Trophoblast cell (in vitro differentiated cells and primary cell): ENCODE data around the gene HOXA7.

Experiments used
- DNase-seq, 2 donors: peaks; one replicate each; pipeline ENCODE4 v3.0.0-alpha.2; 2016
- H2AFZ ChIP-seq: 2 replicates; pipeline ENCODE4 v1.6.1; 2013; ENCODE audit warnings: low read length, moderate library complexity, mild to moderate bottlenecking; ENCODE audit not compliant: insufficient read depth, poor library complexity
- H2AK5ac ChIP-seq: 2 replicates; pipeline ENCODE4 v1.6.1; 2013; ENCODE audit warnings: mild to moderate bottlenecking, low read length
- H2BK120ac ChIP-seq: 2 replicates; pipeline ENCODE4 v1.6.1; 2013; ENCODE audit warnings: low read length, mild to moderate bottlenecking, moderate library complexity; ENCODE audit not compliant: insufficient read depth, poor library complexity
- H2BK12ac ChIP-seq: 2 replicates; pipeline ENCODE4 v1.6.1; 2013; ENCODE audit warnings: mild to moderate bottlenecking, low read length, moderate library complexity
- H2BK5ac ChIP-seq: 2 replicates; pipeline ENCODE4 v1.6.1; 2013; ENCODE audit warnings: low read length, low read depth, moderate library complexity, mild to moderate bottlenecking; ENCODE audit not compliant: poor library complexity
- H3K14ac ChIP-seq: 2 replicates; pipeline ENCODE4 v1.6.1; 2013; ENCODE audit warnings: mild to moderate bottlenecking, low read length
- H3K18ac ChIP-seq: 2 replicates; pipeline ENCODE4 v1.6.1; 2013; ENCODE audit warnings: mild to moderate bottlenecking, low read length
- H3K23ac ChIP-seq: 2 replicates; pipeline ENCODE4 v1.6.1; 2013; ENCODE audit warnings: low read length
- H3K27ac ChIP-seq: 2 replicates; pipeline ENCODE4 v1.5.1; 2013; ENCODE audit warnings: low read depth, mild to moderate bottlenecking, inconsistent platforms, low read length, moderate library complexity
- H3K27me3 ChIP-seq: 2 replicates; pipeline ENCODE4 v1.6.1; 2013; ENCODE audit warnings: inconsistent platforms, mild to moderate bottlenecking, low read length, moderate library complexity; ENCODE audit not compliant: insufficient read depth
- H3K36me3 ChIP-seq, 2 experiments: 1 replicate in 1 of 2; 2 replicates in 1 of 2; pipeline ENCODE4 v1.6.1; 2013; ENCODE audit warnings: low read length in 2 of 2, mild to moderate bottlenecking in 2 of 2, moderate library complexity in 1 of 2; ENCODE audit not compliant: insufficient read depth in 2 of 2, control insufficient read depth in 1 of 2
- H3K4ac ChIP-seq: 2 replicates; pipeline ENCODE4 v1.6.1; 2013; ENCODE audit warnings: low read depth, mild to moderate bottlenecking, low read length, moderate library complexity
- H3K4me1 ChIP-seq, 2 experiments: 1 replicate in 1 of 2; 2 replicates in 1 of 2; pipeline ENCODE4 v1.6.1; 2013; ENCODE audit warnings: low read length in 2 of 2, mild to moderate bottlenecking in 2 of 2, moderate library complexity in 1 of 2; ENCODE audit not compliant: insufficient read depth in 2 of 2, control insufficient read depth in 1 of 2
- H3K4me2 ChIP-seq: 2 replicates; pipeline ENCODE4 v1.6.1; 2013; ENCODE audit warnings: inconsistent platforms, mild to moderate bottlenecking, low read length, moderate library complexity
- H3K4me3 ChIP-seq: 2 replicates; pipeline ENCODE4 v1.5.1; 2013; ENCODE audit warnings: mild to moderate bottlenecking, low read depth, low read length, inconsistent platforms
- H3K79me1 ChIP-seq: one replicate; pipeline ENCODE4 v1.6.1; 2013; ENCODE audit warnings: low read length
- H3K79me2 ChIP-seq: 2 replicates; pipeline ENCODE4 v1.6.1; 2013; ENCODE audit warnings: low read length, mild to moderate bottlenecking; ENCODE audit not compliant: control insufficient read depth, insufficient read depth, poor library complexity
- H3K9ac ChIP-seq: 2 replicates; pipeline ENCODE4 v1.6.1; 2013; ENCODE audit warnings: mild to moderate bottlenecking, low read length
- H3K9me3 ChIP-seq: 2 replicates; pipeline ENCODE4 v1.6.1; 2013; ENCODE audit warnings: low read depth, mild to moderate bottlenecking, control low read depth, inconsistent platforms, low read length; ENCODE audit not compliant: insufficient read depth
- H4K12ac ChIP-seq: 2 replicates; pipeline ENCODE4 v1.6.1; 2013; ENCODE audit warnings: low read depth, mild to moderate bottlenecking, low read length, moderate library complexity
- H4K8ac ChIP-seq: 2 replicates; pipeline ENCODE4 v1.6.1; 2013; ENCODE audit warnings: low read depth, mild to moderate bottlenecking, low read length, moderate library complexity
- H4K91ac ChIP-seq: one replicate; pipeline ENCODE4 v1.6.1; 2013; ENCODE audit warnings: low read depth, mild to moderate bottlenecking, low read length, moderate library complexity
- WGBS: extraction: QIAGEN DNeasy Blood & Tissue Kit; methylation state at CpG from one replicate; pipeline ENCODE4 v1.1.7; 2013; ENCODE audit warnings: missing lambda C conversion rate; ENCODE audit not compliant: insufficient read length, insufficient coverage; ENCODE audit errors: extremely low coverage; 5-methylcytosine and 5-hydroxymethylcytosine counted together

The HOXA7 gene

GRCh38 chr7:27176524-27176845 is 20.0 kb upstream of the HOXA7 start:
- H3K4me3 ChIP-seq, result no peak overlapping the region
- H2BK5ac ChIP-seq, result no peak overlapping the region
- H3K4me1 ChIP-seq, result peaks cover 7 to 16% of the 10 kb centered on the region in 2 experiments
- no peaks in the 10 kb centered on the region for H3K36me3 ChIP-seq
- no peak overlapping the region for H4K91ac ChIP-seq
- no peak overlapping the region for H3K9ac ChIP-seq
- no peak overlapping the region for H4K8ac ChIP-seq
- WGBS, result no CpG with 5 or more reads among the region's 3 CpGs
- no peaks in the 10 kb centered on the region for H3K79me2 ChIP-seq
- H3K18ac ChIP-seq, result no peak overlapping the region
- H2AFZ ChIP-seq, result no peak overlapping the region
- no peak overlapping the region for H2AK5ac ChIP-seq
- peaks cover 88% of the 10 kb centered on the region for H3K27me3 ChIP-seq
- no peak overlapping the region for H3K14ac ChIP-seq
- no peak overlapping the region for H3K4me2 ChIP-seq
- H2BK12ac ChIP-seq, result no peak overlapping the region
- H3K27ac ChIP-seq, result no peak overlapping the region
- no peak overlapping the region for H3K4ac ChIP-seq
- no peaks in the 10 kb centered on the region for H3K79me1 ChIP-seq
- H4K12ac ChIP-seq, result no peak overlapping the region
- no peak for DNase-seq
- no peak overlapping the region for H3K23ac ChIP-seq
- H2BK120ac ChIP-seq, result no peak overlapping the region
- peaks cover 43% of the 10 kb centered on the region for H3K9me3 ChIP-seq

- Histone ChIP-seq H3K9ac (no peak overlapping the region), H2BK120ac (no peak overlapping the region), H3K4me1 (peaks cover 7 to 19% of the 10 kb centered on the region in 2 experiments), H2BK5ac (no peak overlapping the region), H2BK12ac (no peak overlapping the region), H3K27me3 (peaks cover 92% of the 10 kb centered on the region), H3K27ac (no peak overlapping the region), H4K91ac (no peak overlapping the region), H2AK5ac (no peak overlapping the region), H3K4me3 (no peak overlapping the region), H3K23ac (peak overlapping the region; percentile 41), H4K12ac (no peak overlapping the region), H3K79me2 (no peaks in the 10 kb centered on the region), H3K4me2 (no peak overlapping the region), H4K8ac (no peak overlapping the region), H3K18ac (no peak overlapping the region), H3K9me3 (peaks cover 45% of the 10 kb centered on the region), H3K14ac (no peak overlapping the region), H3K36me3 (no peaks in the 10 kb centered on the region), H3K79me1 (no peaks in the 10 kb centered on the region), H2AFZ (no peak overlapping the region), H3K4ac (no peak overlapping the region)
- DNase-seq, result no peak
- WGBS, result no CpG with 5 or more reads among the region's 40 CpGs
These were observed 19.4 kb upstream of the HOXA7 start for GRCh38 chr7:27175626-27176523.

DNA sequence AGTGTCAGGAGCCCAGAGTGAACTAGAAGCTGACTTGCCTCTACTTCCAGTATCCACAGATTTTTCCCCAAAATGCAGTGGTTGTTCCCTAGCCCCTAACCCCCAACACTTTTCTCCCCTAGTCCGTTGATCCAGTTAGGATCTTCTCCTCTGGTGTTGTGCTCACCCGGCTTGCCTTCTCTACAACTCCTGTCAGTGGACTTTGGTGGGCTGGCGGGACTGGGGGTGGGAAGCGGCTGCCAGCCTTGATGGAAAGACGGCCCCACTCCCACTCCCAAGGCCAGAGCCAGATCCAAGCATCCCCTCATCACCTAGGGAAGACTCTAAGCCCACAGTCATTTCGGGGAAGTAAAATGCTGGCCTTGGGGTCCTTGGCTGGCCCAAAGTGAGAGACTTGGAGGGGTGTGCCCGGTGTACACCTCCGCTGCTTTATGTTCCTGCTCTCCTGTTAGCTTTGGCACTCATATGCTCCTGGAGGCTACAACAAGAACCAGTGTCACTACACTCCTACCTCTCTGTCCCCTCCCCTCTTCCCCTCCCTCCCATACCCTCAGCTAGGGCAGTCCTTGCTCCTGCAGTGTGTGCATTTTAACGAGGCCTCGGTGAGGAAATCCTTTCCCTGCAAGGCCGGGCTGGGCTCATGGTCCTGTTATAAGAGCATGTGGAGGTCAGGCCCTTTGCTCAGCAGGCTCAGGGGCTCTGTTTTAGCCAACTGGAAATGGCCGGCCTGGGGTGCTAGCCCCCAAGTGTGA is 18.6 kb upstream of the HOXA7 start:
- H3K4ac ChIP-seq, result no peak overlapping the region
- no peak overlapping the region for H4K8ac ChIP-seq
- H3K4me1 ChIP-seq, result peaks cover 7 to 19% of the 10 kb centered on the region in 2 experiments
- H3K27ac ChIP-seq, result no peak overlapping the region
- H3K23ac ChIP-seq, result no peak overlapping the region
- no peak overlapping the region for H3K14ac ChIP-seq
- H2BK120ac ChIP-seq, result no peak overlapping the region
- peaks cover 88% of the 10 kb centered on the region for H3K27me3 ChIP-seq
- no peak overlapping the region for H3K4me3 ChIP-seq
- no peaks in the 10 kb centered on the region for H3K36me3 ChIP-seq
- no peak overlapping the region for H2AFZ ChIP-seq
- no peaks in the 10 kb centered on the region for H3K79me2 ChIP-seq
- H4K91ac ChIP-seq, result no peak overlapping the region
- no peak for DNase-seq
- no peaks in the 10 kb centered on the region for H3K79me1 ChIP-seq
- no peak overlapping the region for H2BK5ac ChIP-seq
- no peak overlapping the region for H3K18ac ChIP-seq
- H2BK12ac ChIP-seq, result no peak overlapping the region
- H3K9ac ChIP-seq, result no peak overlapping the region
- H4K12ac ChIP-seq, result no peak overlapping the region
- no CpG with 5 or more reads among the region's 12 CpGs for WGBS
- H3K4me2 ChIP-seq, result no peak overlapping the region
- H2AK5ac ChIP-seq, result no peak overlapping the region
- peaks cover 45% of the 10 kb centered on the region for H3K9me3 ChIP-seq

GRCh38 chr7:27173956-27174873 is 17.7 kb upstream of the HOXA7 start, which contains the start of gene HOXA10:
TSS of gene HOXA10 (minus strand) at chr7:27174320. CDS start at chr7:27174306, 14 bp downstream.
- peaks cover 86% of the 10 kb centered on the region for H3K27me3 ChIP-seq
- H3K4ac ChIP-seq, result no peak within 1 kb of the TSS
- no peak within 1 kb of the TSS for H3K9ac ChIP-seq
- H2BK5ac ChIP-seq, result no peak within 1 kb of the TSS
- H3K79me1 ChIP-seq, result no peaks in the 10 kb centered on the region
- no peak within 1 kb of the TSS for H3K27ac ChIP-seq
- no peak within 1 kb of the TSS for H2AK5ac ChIP-seq
- H3K23ac ChIP-seq, result no peak within 1 kb of the TSS
- no CpG with 5 or more reads among the region's 82 CpGs for WGBS
- peaks cover 6 to 20% of the 10 kb centered on the region in 2 experiments for H3K4me1 ChIP-seq
- H3K36me3 ChIP-seq, result no peaks in the 10 kb centered on the region
- no peak for DNase-seq
- H4K91ac ChIP-seq, result no peak within 1 kb of the TSS
- H2BK120ac ChIP-seq, result no peak within 1 kb of the TSS
- no peak within 1 kb of the TSS for H4K8ac ChIP-seq
- H2BK12ac ChIP-seq, result no peak within 1 kb of the TSS
- no peak within 1 kb of the TSS for H3K18ac ChIP-seq
- H4K12ac ChIP-seq, result no peak within 1 kb of the TSS
- peak within 1 kb of the TSS; percentile 25 for H3K4me3 ChIP-seq
- peak within 1 kb of the TSS; percentile 51 for H3K4me2 ChIP-seq
- H3K14ac ChIP-seq, result no peak within 1 kb of the TSS
- H3K9me3 ChIP-seq, result peaks cover 42% of the 10 kb centered on the region
- no peaks in the 10 kb centered on the region for H3K79me2 ChIP-seq
- H2AFZ ChIP-seq, result peak within 1 kb of the TSS; percentile 54
